Psoas muscle (tissue), 8 donors: ENCODE measurements around the gene PITPNB. TPM values are rescaled to one million over a fixed set of nuclear protein-coding genes. Genes with fewer than 3 reads are reported as not detected.
A peak's percentile ranks its signal among the peaks of the same experiment; 100 is the strongest.

ENCODE experiments used
- ATAC-seq, 4 donors: fragments of 200-7000 bp; cut with Tn5 transposase; one replicate each; pipeline ENCODE4 v1.9.1; 2020; ENCODE audit warnings: moderate library complexity in 3 of 4, mild to moderate bottlenecking in 2 of 4
- DNase-seq, 2 donors: peaks; one replicate each; pipeline ENCODE4 v3.0.0-alpha.2; 2020
- H3K27ac ChIP-seq: fragments of 200-600 bp; one replicate; pipeline ENCODE4 v1.8.0; 2022
- H3K27me3 ChIP-seq, 3 donors: fragments of 200-600 bp in 1 of 3; one replicate each; pipeline versions ENCODE4 v1.6.1 to v1.8.0; 2013 to 2022; ENCODE audit warnings: low read length in 2 of 3, mild to moderate bottlenecking in 2 of 3, moderate library complexity in 1 of 3; ENCODE audit not compliant: insufficient read depth in 3 of 3
- H3K36me3 ChIP-seq, 2 donors: fragments of 200-600 bp in 1 of 2; one replicate each; pipeline versions ENCODE4 v1.6.1 to v1.8.0; 2013 to 2022; ENCODE audit warnings: low read depth in 1 of 2, mild to moderate bottlenecking in 1 of 2, moderate library complexity in 1 of 2; ENCODE audit not compliant: insufficient read depth in 1 of 2
- H3K4me1 ChIP-seq: fragments of 200-600 bp; one replicate; pipeline ENCODE4 v1.8.0; 2022
- H3K4me3 ChIP-seq: fragments of 200-600 bp; one replicate; pipeline ENCODE4 v1.8.0; 2022; ENCODE audit warnings: mild to moderate bottlenecking
- H3K9me3 ChIP-seq: fragments of 200-600 bp; one replicate; pipeline ENCODE4 v1.8.0; 2022
- WGBS, 3 donors: extraction: QIAGEN DNeasy Blood & Tissue Kit; methylation state at CpG; one replicate each; pipeline versions ENCODE4 v1.1.6 to v1.1.7; 2013; 5-methylcytosine and 5-hydroxymethylcytosine counted together
- intact Hi-C, 2 donors: fragments of 100-400 bp; cut with DNase I; formaldehyde crosslinking; loops; one replicate each; pipeline versions ENCODE4 v1.11.0 to v1.14.2; 2022
- polyA plus RNA-seq, 3 donors: library from polyadenylated mRNA; stranded (reverse); fragments of 200-250 nt; gene quantifications; one replicate each; pipeline ENCODE4 v1.2.3, GENCODE V29; 2013
- total RNA-seq, 4 donors: library from RNA; stranded (reverse); fragmentation: NEBNext Ultra II Directional in 2 of 4; extraction: Animal tissue kit (Norgen Biotek cat#: 25700) in 2 of 4; gene quantifications; one replicate each; pipeline versions ENCODE4 v1.2.1 to v1.2.4, GENCODE V29; 2021 to 2023
- TF ChIP-seq, protein P1 (sequence below): fragments of 200-600 bp; IDR thresholded peaks from one replicate; pipeline ENCODE4 v1.8.0; 2022; ENCODE audit warnings: antibody characterized with exemption
- donor health status: healthy with polysubstance abuse.
- donor health status: DM: no; HTN: no; CAD: no; lungs with moderate emphysema.
- donor health status: Bipolar disorder and iron deficiency.
- donor health status: healthy.
- donor health status: DM: yes; HTN: yes; CAD: no.
- donor health status: DM: no; HTN: no; CAD: no.
- donor health status: DM: no; HTN: no; CAD: no.
- donor health status: DM: yes; HTN: yes; CAD: no.

PITPNB gene
- total and polyA plus RNA-seq, 7 donors: 14.8 to 54.5 (median 29.9) TPM

DNA sequence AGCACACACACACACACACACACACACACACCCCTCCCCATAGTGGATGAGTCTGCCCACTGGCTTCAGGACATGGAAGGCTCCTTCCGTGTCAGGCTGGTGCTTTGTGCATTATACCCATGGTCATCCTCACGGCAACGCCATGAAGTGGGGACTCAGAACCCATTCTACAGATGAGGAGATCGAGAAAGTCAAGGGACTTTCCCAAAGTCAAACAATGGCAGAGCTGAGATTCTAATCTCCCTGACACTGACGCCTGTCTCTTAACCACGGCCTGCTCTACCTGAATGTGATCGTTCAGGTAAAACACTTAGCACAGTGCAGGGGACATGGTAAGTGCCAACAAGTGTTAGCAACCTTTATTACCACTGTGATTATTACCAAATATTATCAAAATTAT is 113.2 kb downstream of the PITPNB start:
- ATAC-seq (no peak), DNase-seq (no peak)
- TF ChIP-seq, protein P1, sequence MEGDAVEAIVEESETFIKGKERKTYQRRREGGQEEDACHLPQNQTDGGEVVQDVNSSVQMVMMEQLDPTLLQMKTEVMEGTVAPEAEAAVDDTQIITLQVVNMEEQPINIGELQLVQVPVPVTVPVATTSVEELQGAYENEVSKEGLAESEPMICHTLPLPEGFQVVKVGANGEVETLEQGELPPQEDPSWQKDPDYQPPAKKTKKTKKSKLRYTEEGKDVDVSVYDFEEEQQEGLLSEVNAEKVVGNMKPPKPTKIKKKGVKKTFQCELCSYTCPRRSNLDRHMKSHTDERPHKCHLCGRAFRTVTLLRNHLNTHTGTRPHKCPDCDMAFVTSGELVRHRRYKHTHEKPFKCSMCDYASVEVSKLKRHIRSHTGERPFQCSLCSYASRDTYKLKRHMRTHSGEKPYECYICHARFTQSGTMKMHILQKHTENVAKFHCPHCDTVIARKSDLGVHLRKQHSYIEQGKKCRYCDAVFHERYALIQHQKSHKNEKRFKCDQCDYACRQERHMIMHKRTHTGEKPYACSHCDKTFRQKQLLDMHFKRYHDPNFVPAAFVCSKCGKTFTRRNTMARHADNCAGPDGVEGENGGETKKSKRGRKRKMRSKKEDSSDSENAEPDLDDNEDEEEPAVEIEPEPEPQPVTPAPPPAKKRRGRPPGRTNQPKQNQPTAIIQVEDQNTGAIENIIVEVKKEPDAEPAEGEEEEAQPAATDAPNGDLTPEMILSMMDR: no peak
- intact Hi-C loops: loop anchor here (5.0 to 10.0 kb wide), 2 partner anchors 399 to 1131 kb away; no protein-coding TSS in a partner anchor
- H3K36me3 ChIP-seq: no peaks in the 10 kb centered on the region
- no peak overlapping the region for H3K27ac ChIP-seq
- peaks cover 21% of the 10 kb centered on the region for H3K4me1 ChIP-seq
- WGBS, 3 donors: 89 to 94% (median 93%) methylated on average over 7 of the region's 7 CpGs
- peaks cover 0 to 2% (median 0%) of the 10 kb centered on the region in 3 donors for H3K27me3 ChIP-seq
- no peak overlapping the region for H3K4me3 ChIP-seq
- no peaks in the 10 kb centered on the region for H3K9me3 ChIP-seq

DNA sequence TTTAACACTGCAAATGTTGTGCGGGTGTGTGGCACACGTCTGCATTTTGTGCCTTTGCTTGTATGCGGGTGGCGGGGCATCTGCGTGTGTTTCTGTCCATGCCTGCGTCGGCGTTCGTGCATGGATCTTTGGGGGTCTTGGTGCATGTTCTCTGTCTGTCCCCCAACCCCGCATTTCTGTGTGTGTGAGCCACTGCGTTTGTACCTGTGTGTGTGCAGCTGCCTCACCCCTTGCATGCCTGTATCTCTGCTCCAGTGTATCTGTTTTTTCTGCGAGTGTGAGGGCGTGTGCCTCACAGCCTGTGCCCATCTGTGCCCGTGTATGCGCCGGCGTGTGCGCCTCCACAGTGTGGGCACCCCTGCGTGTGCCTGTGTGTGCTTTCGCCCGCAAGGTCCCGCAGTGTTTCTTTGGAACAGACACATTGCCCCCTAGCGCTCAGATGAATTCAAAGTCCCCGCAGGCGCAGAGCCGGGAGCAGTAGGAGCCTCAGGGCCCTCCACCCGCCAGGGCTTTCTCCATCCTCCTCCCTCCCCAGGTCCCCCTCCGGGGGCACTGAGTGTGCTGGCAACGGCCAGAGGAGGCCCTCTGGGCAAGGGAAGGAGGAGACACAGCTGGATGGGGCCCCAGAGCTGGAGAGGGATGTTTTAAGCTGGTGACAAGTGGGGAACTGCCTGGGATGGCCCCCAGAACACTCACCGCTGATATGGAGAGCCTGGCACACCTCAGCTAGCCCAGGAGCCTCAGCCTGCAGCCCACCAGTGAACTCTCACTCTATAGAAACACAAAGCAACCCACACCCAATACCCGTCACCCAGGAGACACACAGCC is 114.4 kb downstream of the PITPNB start:
- ATAC-seq (peak; percentile 59 to 63 (median 60)), DNase-seq (peak; percentile 67 to 81)
- H3K4me3 ChIP-seq: peak overlapping the region; percentile 10
- no peaks in the 10 kb centered on the region for H3K9me3 ChIP-seq
- peaks cover 0 to 2% (median 0%) of the 10 kb centered on the region in 3 donors for H3K27me3 ChIP-seq
- intact Hi-C loops: loop anchor here (1.0 to 10.0 kb wide), 7 partner anchors 167 to 1130 kb away; no protein-coding TSS in a partner anchor
- peaks cover 11% of the 10 kb centered on the region for H3K4me1 ChIP-seq
- TF ChIP-seq, protein P1: peak; percentile 66
- no peaks in the 10 kb centered on the region for H3K36me3 ChIP-seq
- no peak overlapping the region for H3K27ac ChIP-seq
- 28 to 38% (median 30%) methylated on average over 29 to 31 of the region's 31 CpGs for WGBS, 3 donors

DNA sequence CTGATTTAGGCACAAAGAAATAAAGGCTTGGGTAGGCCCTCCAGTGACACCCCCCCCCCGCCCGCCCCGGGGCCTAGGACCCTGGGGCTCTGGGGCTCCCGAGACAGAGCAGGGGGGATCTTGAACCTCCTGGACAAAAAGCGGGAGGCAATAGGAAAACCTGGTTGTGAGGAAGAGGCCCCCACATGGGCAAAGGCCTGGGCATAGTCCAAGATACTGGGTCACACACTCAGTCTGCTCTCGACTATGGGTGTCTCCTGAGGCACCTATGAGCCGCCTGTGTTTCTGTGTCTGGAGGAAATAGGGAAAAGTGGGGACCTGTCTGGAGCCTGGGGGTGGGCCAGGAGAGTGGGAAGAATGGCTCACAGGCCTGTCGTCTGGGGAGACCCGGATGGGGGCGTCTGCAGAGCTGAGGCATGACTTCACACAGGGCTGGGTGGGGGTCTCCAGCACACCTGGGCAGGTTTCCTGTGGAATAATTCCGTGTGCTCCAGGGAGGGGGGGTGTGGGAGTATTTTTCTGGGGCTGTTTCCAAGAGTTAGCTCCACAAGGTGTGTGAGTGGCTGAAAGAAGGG is 115.1 kb downstream of the PITPNB start:
- TF ChIP-seq, protein P1: no peak
- 72 to 86% (median 84%) methylated on average over 11 of the region's 11 CpGs for WGBS, 3 donors
- intact Hi-C loops: loop anchor here in 1 of 2 donors (1.0 to 10.0 kb wide), 6 partner anchors 167 to 1129 kb away; no protein-coding TSS in a partner anchor
- Histone ChIP-seq H3K4me1 (peaks cover 16% of the 10 kb centered on the region), H3K36me3 (no peaks in the 10 kb centered on the region), H3K4me3 (no peak overlapping the region), H3K27me3 (peaks cover 0 to 2% (median 0%) of the 10 kb centered on the region in 3 donors), H3K27ac (no peak overlapping the region), H3K9me3 (no peaks in the 10 kb centered on the region)
- ATAC-seq: no peak
- DNase-seq: no peak

DNA sequence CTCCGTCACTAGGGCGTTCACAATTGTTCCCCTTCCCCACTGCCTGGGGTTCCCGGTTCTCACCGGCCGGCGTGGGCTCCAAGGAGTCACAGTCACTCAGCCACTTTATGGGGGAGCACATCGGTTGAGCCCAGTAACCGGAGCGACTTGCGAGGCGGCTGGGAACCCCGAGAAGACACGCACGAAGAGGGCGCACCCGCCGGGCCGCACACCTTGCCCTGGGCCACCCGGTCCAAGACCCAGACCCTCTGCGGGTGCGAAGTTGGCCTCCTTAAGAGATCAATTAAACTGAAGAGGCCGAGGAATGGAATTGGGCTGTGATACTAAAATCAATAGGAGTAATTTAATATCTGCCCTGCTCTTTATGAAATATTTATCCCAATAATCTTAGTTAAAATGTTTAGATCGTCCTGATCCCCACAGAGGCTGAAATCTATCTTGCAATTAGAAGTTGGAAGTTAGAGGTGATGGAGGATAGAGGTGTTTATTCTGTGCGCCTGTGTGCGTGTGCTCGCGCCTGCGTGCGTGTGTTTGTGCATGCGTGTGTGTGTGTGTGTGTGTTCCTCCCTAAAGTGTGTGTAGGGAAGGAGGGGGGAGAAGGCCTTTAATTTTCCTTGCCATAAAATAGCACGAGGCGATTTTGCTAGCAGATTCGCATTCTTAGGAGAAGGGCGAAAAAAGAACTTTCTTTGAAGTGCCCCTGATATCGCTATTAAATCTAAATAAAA is 116.5 kb downstream of the PITPNB start:
- WGBS, 3 donors: 23 to 34% (median 30%) methylated on average over 35 of the region's 35 CpGs
- peaks cover 0 to 2% (median 0%) of the 10 kb centered on the region in 3 donors for H3K27me3 ChIP-seq
- TF ChIP-seq, protein P1: no peak

More for the DNA sequence above, 116.5 kb downstream of the PITPNB start:
- intact Hi-C loops: loop anchor here in 1 of 2 donors (5.0 to 10.0 kb wide), 5 partner anchors 165 to 1128 kb away; no protein-coding TSS in a partner anchor
- DNase-seq: no peak
- no peak for ATAC-seq
- H3K27ac ChIP-seq: peak overlapping the region; percentile 94
- no peaks in the 10 kb centered on the region for H3K36me3 ChIP-seq
- peak overlapping the region; percentile 95 for H3K4me3 ChIP-seq
- H3K4me1 ChIP-seq: peaks cover 30% of the 10 kb centered on the region
- H3K9me3 ChIP-seq: no peaks in the 10 kb centered on the region

Other genes with a start within 250 kb of the PITPNB start
- 10 to 100 TPM in 3 of 4 donors, 1 to 10 TPM in 1; 7.3 to 39.3 (median 21.3) TPM for gene MN1, start 117.5 kb downstream of the PITPNB start, total RNA-seq
- 10 to 100 TPM in 2 of 3 donors, 1 to 10 TPM in 1; 4.3 to 17.6 (median 14.8) TPM for gene MN1, start 117.5 kb downstream of the PITPNB start, polyA plus RNA-seq